ENCODE data around the gene GPATCH2L.

Gene GPATCH2L

GRCh38 chr14:76245097-76245496 lies 93.4 kb downstream of the GPATCH2L start:
- DNase-seq (ENCODE audit: extremely low spot score, insufficient read length, low read depth) (no peak), FAIRE-seq (no peak)

GRCh38 chr14:76250302-76250701 lies 98.6 kb downstream of the GPATCH2L start:
- no peak for DNase-seq (ENCODE audit: extremely low spot score, insufficient read length, low read depth)
- FAIRE-seq: no peak

- no peak for FAIRE-seq
- DNase-seq (ENCODE audit: extremely low spot score, insufficient read length, low read depth): no peak
Measured at GRCh38 chr14:76252471-76252870, 100.7 kb downstream of the GPATCH2L start.

DNA sequence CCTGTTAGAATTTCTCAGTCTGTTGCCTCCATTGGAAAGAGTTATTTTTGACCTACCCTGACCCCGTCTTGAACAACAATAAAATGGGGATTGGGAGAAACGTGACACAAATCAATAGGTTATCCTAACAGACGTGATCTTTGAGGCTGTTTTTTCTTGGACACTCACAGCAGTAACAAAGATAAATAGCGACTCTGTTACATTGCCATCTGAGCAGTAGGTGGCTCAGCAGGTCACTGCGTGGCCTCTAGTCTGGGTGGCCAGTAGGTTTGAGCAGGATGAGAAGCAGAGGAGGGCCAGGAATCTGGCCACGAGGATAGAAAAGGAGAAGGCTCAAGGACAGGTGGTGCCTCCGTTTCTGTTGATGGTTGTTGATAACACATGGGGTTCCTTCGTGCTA lies 101.4 kb downstream of the GPATCH2L start:
- FAIRE-seq (no peak), DNase-seq (ENCODE audit: extremely low spot score, insufficient read length, low read depth) (no peak)

- FAIRE-seq (no peak), DNase-seq (ENCODE audit: extremely low spot score, insufficient read length, low read depth) (no peak)
Measured at GRCh38 chr14:76256545-76256944, 104.8 kb downstream of the GPATCH2L start.

- no peak for FAIRE-seq
- no peak for DNase-seq (ENCODE audit: extremely low spot score, insufficient read length, low read depth)
Measured at GRCh38 chr14:76257111-76257803, 105.5 kb downstream of the GPATCH2L start.

DNA sequence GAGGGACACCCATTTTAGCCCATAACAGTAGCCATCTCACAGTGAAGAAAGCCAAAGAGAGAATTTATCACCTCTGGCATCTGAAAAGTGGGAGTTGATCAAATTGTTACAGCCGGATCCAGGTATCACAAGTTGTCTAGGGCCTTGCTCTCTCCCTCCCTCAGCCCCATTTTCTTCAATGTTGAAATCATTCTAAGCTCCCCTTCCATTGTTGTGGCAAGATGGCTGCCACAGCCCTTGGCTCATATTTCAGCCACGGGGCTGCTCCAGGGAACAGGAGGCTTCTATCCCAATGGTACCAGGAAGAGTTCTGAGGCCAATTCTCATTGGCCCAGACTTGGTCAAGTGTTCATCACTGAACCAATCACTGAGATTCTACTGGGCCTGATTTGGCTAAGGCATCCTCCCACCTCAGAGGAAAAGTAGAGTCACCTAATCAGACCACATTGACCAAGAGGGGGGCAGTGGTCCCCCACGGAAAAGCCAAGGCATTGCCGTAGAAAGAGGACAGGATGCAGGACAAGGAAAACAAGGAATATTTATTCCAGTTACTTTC lies 106.2 kb downstream of the GPATCH2L start:
- no peak for FAIRE-seq

GRCh38 chr14:76259029-76259735 lies 107.5 kb downstream of the GPATCH2L start:
- no peak for FAIRE-seq

More for the DNA sequence above, 106.2 kb downstream of the GPATCH2L start:
- DNase-seq (ENCODE audit: extremely low spot score, insufficient read length, low read depth): no peak

GRCh38 chr14:76260749-76261148 lies 109.0 kb downstream of the GPATCH2L start:
- no peak for DNase-seq (ENCODE audit: extremely low spot score, insufficient read length, low read depth)
- FAIRE-seq: no peak

More at GRCh38 chr14:76259029-76259735, 107.5 kb downstream of the GPATCH2L start:
- DNase-seq (ENCODE audit: extremely low spot score, insufficient read length, low read depth): no peak

DNA sequence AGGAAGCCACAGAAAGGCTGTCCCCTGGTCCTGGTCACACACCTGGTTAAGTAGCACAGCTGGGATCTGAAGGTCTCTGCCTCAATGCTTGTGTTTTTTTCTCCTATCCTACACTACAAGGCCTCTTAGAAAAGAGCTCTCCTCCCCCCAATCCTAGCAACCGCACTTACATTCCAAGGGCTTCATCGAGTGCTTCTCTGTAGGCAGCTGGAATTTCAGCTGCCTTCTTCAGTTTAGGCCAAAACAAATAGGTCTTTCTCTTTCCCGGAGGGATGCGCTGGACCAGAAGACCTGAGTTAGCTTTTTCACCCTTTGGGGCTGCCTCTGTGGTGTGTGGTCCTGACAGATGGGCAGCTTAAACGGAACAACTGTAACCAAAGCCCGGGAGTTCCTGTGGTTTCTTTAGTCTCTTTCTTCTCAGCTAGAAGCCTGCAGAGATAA lies 109.7 kb downstream of the GPATCH2L start:
- DNase-seq (ENCODE audit: extremely low spot score, insufficient read length, low read depth): no peak

GRCh38 chr14:76262641-76263040 lies 110.9 kb downstream of the GPATCH2L start:
- DNase-seq (ENCODE audit: extremely low spot score, insufficient read length, low read depth): no peak
- no peak for FAIRE-seq

More for the DNA sequence above, 109.7 kb downstream of the GPATCH2L start:
- no peak for FAIRE-seq

Data from GM18507 (cell line).